HG03575 (cell line): ENCODE results near the gene TANGO6.
"Not testable (repeated sequence)": the region's sequence is repeated elsewhere in the genome, so short reads cannot be mapped to it uniquely, and the experiment has no call there.

ENCODE experiments used
- ATAC-seq: cut with Tn5 transposase; IDR thresholded peaks from one replicate; pipeline ENCODE4 v1.9.1; 2021; ENCODE audit not compliant: unreplicated experiment, insufficient number of reproducible peaks, low FRiP score; ENCODE audit errors: extremely low read depth

The TANGO6 gene

GRCh38 chr16:69036399-69037091 lies 193.2 kb downstream of the TANGO6 start:
- ATAC-seq = no peak

- ATAC-seq = no peak
Measured at GRCh38 chr16:69037373-69038160, 194.2 kb downstream of the TANGO6 start.

- ATAC-seq = no peak
Measured at GRCh38 chr16:69039333-69039941, 196.1 kb downstream of the TANGO6 start.

GRCh38 chr16:69040144-69040909 lies 197.0 kb downstream of the TANGO6 start:
- no peak for ATAC-seq

GRCh38 chr16:69048328-69049120 lies 205.2 kb downstream of the TANGO6 start:
- no peak for ATAC-seq

- ATAC-seq = no peak
Measured at GRCh38 chr16:69049146-69049545, 205.8 kb downstream of the TANGO6 start.

GRCh38 chr16:69049603-69050375 lies 206.5 kb downstream of the TANGO6 start:
- no peak for ATAC-seq

- not testable (repeated sequence) for ATAC-seq
Measured at GRCh38 chr16:69051517-69051830, 208.1 kb downstream of the TANGO6 start.

- no peak for ATAC-seq
Measured at GRCh38 chr16:69055008-69055407, 211.7 kb downstream of the TANGO6 start.

GRCh38 chr16:69055980-69056379 lies 212.6 kb downstream of the TANGO6 start:
- no peak for ATAC-seq

GRCh38 chr16:69056421-69056820 lies 213.1 kb downstream of the TANGO6 start:
- ATAC-seq = no peak

- no peak for ATAC-seq
Measured at GRCh38 chr16:69057400-69058378, 214.4 kb downstream of the TANGO6 start.

GRCh38 chr16:69063491-69063890 lies 220.2 kb downstream of the TANGO6 start:
- ATAC-seq = not testable (repeated sequence)

- no peak for ATAC-seq
Measured at GRCh38 chr16:69064124-69064763, 220.9 kb downstream of the TANGO6 start.

- ATAC-seq = no peak
Measured at GRCh38 chr16:69064764-69065313, 221.5 kb downstream of the TANGO6 start.

- ATAC-seq = no peak
Measured at GRCh38 chr16:69069504-69069903, 226.2 kb downstream of the TANGO6 start.
